ENCODE results near the gene MPHOSPH6.

DNA sequence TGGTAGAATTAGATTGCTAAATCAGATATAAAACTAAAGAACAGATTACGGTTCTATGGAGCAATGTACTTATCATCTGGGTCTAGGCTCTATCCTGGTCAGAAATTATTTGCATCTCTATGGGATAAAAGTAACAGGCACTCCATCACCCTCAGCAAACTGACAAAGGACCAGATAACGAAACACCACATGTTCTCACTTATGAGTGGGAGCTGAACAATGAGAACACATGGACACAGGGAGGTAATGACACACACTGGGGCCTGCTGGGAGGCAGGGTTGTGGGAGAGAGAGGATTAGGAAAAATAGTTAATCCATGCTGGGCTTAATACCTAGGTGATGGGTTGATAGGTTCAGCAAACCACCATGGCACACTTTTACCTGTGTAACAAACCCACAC lies 61.9 kb downstream of the MPHOSPH6 start:
- TF ChIP-seq, protein P1, sequence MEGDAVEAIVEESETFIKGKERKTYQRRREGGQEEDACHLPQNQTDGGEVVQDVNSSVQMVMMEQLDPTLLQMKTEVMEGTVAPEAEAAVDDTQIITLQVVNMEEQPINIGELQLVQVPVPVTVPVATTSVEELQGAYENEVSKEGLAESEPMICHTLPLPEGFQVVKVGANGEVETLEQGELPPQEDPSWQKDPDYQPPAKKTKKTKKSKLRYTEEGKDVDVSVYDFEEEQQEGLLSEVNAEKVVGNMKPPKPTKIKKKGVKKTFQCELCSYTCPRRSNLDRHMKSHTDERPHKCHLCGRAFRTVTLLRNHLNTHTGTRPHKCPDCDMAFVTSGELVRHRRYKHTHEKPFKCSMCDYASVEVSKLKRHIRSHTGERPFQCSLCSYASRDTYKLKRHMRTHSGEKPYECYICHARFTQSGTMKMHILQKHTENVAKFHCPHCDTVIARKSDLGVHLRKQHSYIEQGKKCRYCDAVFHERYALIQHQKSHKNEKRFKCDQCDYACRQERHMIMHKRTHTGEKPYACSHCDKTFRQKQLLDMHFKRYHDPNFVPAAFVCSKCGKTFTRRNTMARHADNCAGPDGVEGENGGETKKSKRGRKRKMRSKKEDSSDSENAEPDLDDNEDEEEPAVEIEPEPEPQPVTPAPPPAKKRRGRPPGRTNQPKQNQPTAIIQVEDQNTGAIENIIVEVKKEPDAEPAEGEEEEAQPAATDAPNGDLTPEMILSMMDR (IDR thresholded peaks at IDR 0.05; ENCODE audit: poor library complexity, severe bottlenecking) = no peak
- no peak for TF ChIP-seq POLR2AphosphoS5 (IDR thresholded peaks at IDR 0.05)
- TF ChIP-seq MXI1 (conservative IDR thresholded peaks at IDR 0.05; ENCODE audit: poor library complexity, severe bottlenecking) = no peak
- no peak for TF ChIP-seq EP300 (conservative IDR thresholded peaks at IDR 0.05; ENCODE audit: poor library complexity, severe bottlenecking)
- TF ChIP-seq RAD21 (conservative IDR thresholded peaks at IDR 0.05) = no peak

Measured in neural cell (in vitro differentiated cells).